ENCODE data around the gene GPR27.

The GPR27 gene

GRCh38 chr3:71734881-71735280 lies 18.8 kb upstream of the GPR27 start:
- DNase-seq = no peak

- DNase-seq = no peak
These were observed 11.0 kb upstream of the GPR27 start for GRCh38 chr3:71742621-71743020.

GRCh38 chr3:71744738-71745137 lies 8.9 kb upstream of the GPR27 start:
- peak in 1 of 2 donors; percentile 60 for DNase-seq

GRCh38 chr3:71751602-71752001 lies 2.1 kb upstream of the GPR27 start:
- no peak for DNase-seq

- no peak for DNase-seq
These were observed 589 bp upstream of the GPR27 start for GRCh38 chr3:71752831-71753700.

GRCh38 chr3:71754610-71755253 lies 1.1 kb downstream of the GPR27 start:
- DNase-seq = no peak

- DNase-seq = no peak
These were observed 4.4 kb downstream of the GPR27 start for GRCh38 chr3:71758091-71758490.

- no peak for DNase-seq
These were observed 5.7 kb downstream of the GPR27 start for GRCh38 chr3:71759401-71759800.

- no peak for DNase-seq
These were observed 6.5 kb downstream of the GPR27 start for GRCh38 chr3:71760140-71760539.

- DNase-seq = no peak
These were observed 9.8 kb downstream of the GPR27 start for GRCh38 chr3:71763426-71763825.

GRCh38 chr3:71771126-71771525 lies 17.5 kb downstream of the GPR27 start:
- no peak for DNase-seq

GRCh38 chr3:71771884-71772283 lies 18.2 kb downstream of the GPR27 start:
- no peak for DNase-seq

GRCh38 chr3:71776538-71776937 lies 22.9 kb downstream of the GPR27 start:
- no peak for DNase-seq

- DNase-seq = no peak
These were observed 24.7 kb downstream of the GPR27 start for GRCh38 chr3:71778353-71778752.

- DNase-seq = peak in 1 of 2 donors; percentile 81
These were observed 26.2 kb downstream of the GPR27 start for GRCh38 chr3:71779674-71780377.

- DNase-seq = no peak
These were observed 26.8 kb downstream of the GPR27 start for GRCh38 chr3:71780430-71780829.

GRCh38 chr3:71783152-71783551 lies 29.5 kb downstream of the GPR27 start:
- no peak for DNase-seq

GRCh38 chr3:71784201-71784913 lies 30.7 kb downstream of the GPR27 start:
- no peak for DNase-seq

GRCh38 chr3:71784914-71785531 lies 31.4 kb downstream of the GPR27 start, which contains the start of gene PROK2:
Gene PROK2, minus strand, starts transcription at chr3:71785148. Its CDS starts 96 bp downstream, at chr3:71785052.
- peak in 1 of 2 donors; percentile 25 for DNase-seq

GRCh38 chr3:71785532-71786216 lies 32.0 kb downstream of the GPR27 start:
- no peak for DNase-seq

GRCh38 chr3:71786217-71786549 lies 32.5 kb downstream of the GPR27 start:
- no peak for DNase-seq

- no peak for DNase-seq
These were observed 32.9 kb downstream of the GPR27 start for GRCh38 chr3:71786551-71786950.
